ENCODE data around the gene DIAPH2. TPM values are rescaled to one million over a fixed set of nuclear protein-coding genes. Genes with fewer than 3 reads are reported as not detected.

The DIAPH2 gene
- total RNA-seq, 1 experiment from 2014 or later: 0.89 TPM

DNA sequence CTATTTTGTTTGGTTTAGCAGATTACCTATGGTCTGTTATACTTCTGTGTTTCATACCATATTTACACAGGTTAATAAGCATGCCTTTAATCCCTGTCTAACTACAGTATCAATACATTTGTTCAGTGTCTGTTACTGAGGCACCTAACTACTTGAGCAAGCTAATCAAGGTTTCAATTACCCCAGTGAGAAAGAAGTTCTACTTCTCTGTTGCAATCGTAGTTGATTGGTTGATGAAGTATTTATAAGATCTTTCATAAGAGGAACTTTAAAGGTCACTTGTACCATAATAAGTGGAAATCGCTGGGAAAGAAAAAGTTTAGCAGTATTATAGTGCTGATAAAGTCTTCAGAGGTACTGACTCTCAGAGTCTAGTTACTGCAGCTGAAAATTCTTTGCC lies 689.6 kb downstream of the DIAPH2 start:
- Histone ChIP-seq H2AFZ (ENCODE audit: low read length) (peak overlapping the region; percentile 30), H3K9me3 (ENCODE audit: low read length) (no peaks in the 10 kb centered on the region), H3K4me3 (ENCODE audit: low read length) (no peak overlapping the region), H3K9me2 (replicated peaks; ENCODE audit: insufficient read depth, low read length) (no peaks in the 10 kb centered on the region), H3K9ac (ENCODE audit: low read length) (0 out of 2 replicates have a peak overlapping the region, but pooled peaks have one; percentile 8), H3K4me2 (ENCODE audit: low read depth, low read length, poor library complexity, severe bottlenecking) (no peak overlapping the region), H3K4me1 (ENCODE audit: low read length) (peaks cover 68% of the 10 kb centered on the region), H4K20me1 (ENCODE audit: insufficient read depth, low read depth, low read length) (no peaks in the 10 kb centered on the region), H3K79me2 (ENCODE audit: low read length) (no peaks in the 10 kb centered on the region), H3K27ac (ENCODE audit: low read length) (peak overlapping the region; percentile 98), H3K36me3 (ENCODE audit: insufficient read depth, low read length) (no peaks in the 10 kb centered on the region), H3K27me3 (ENCODE audit: low read length) (no peaks in the 10 kb centered on the region)
- DNase-seq: no peak

DNA sequence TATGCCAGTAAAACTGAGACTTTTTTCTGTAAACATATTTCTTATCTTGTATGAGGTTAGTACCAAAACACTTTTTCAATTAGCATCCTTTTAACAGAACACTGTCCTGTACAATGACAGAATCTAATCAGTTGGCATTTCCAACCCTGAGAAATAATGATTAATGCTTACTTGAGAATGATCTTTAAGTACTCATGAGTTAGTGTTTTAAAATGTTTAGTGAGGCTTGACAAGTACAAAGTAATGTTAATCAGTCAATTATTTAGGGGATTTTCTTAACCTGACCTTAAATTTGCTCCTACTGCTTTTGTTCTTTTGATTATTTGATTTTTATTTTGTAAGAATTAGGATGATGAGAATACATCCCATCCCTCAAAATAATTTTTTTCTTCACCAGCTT lies 695.6 kb downstream of the DIAPH2 start:
- Histone ChIP-seq H3K27ac (ENCODE audit: low read length) (peak overlapping the region; percentile 54; the same call in 1 of the 2 replicates), H3K4me3 (ENCODE audit: low read length) (no peak overlapping the region), H3K9me2 (replicated peaks; ENCODE audit: insufficient read depth, low read length) (no peaks in the 10 kb centered on the region), H3K9me3 (ENCODE audit: low read length) (no peaks in the 10 kb centered on the region), H3K4me1 (ENCODE audit: low read length) (peaks cover 37% of the 10 kb centered on the region), H3K79me2 (ENCODE audit: low read length) (no peaks in the 10 kb centered on the region), H2AFZ (ENCODE audit: low read length) (peak overlapping the region; percentile 86), H3K9ac (ENCODE audit: low read length) (no peak overlapping the region), H4K20me1 (ENCODE audit: insufficient read depth, low read depth, low read length) (no peaks in the 10 kb centered on the region), H3K27me3 (ENCODE audit: low read length) (no peaks in the 10 kb centered on the region), H3K4me2 (ENCODE audit: low read depth, low read length, poor library complexity, severe bottlenecking) (peak overlapping the region; percentile 6), H3K36me3 (ENCODE audit: insufficient read depth, low read length) (no peaks in the 10 kb centered on the region)
- no peak for DNase-seq

DNA sequence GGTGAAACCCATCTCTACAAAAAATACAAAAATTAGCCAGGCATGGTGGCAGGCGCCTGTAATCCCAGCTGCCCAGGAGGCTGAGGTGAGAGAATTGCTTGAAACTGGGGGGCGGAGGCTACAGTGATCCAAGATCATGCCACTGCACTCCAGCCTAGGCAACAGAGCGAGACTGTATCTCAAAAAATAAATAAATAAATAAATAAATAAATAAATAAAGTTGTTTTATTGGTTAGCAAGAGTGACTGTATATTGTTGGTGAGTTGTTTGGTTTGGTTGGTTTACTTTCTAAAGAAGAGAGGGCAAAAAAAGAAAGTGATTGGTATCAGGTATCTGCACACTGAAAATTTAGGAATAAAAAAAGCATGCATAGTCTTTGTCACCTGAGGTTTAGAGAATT lies 700.0 kb downstream of the DIAPH2 start:
- H3K9ac ChIP-seq (ENCODE audit: low read length): no peak overlapping the region
- no peaks in the 10 kb centered on the region for H3K27me3 ChIP-seq (ENCODE audit: low read length)
- H2AFZ ChIP-seq (ENCODE audit: low read length): no peak overlapping the region
- DNase-seq: no peak
- H3K4me2 ChIP-seq (ENCODE audit: low read depth, low read length, poor library complexity, severe bottlenecking): no peak overlapping the region
- no peak overlapping the region for H3K4me3 ChIP-seq (ENCODE audit: low read length)
- no peaks in the 10 kb centered on the region for H3K9me2 ChIP-seq (replicated peaks; ENCODE audit: insufficient read depth, low read length)
- H3K27ac ChIP-seq (ENCODE audit: low read length): no peak overlapping the region
- H3K9me3 ChIP-seq (ENCODE audit: low read length): no peaks in the 10 kb centered on the region; the same call in 1 of the 2 replicates
- H3K4me1 ChIP-seq (ENCODE audit: low read length): peaks cover 19% of the 10 kb centered on the region
- no peaks in the 10 kb centered on the region for H3K79me2 ChIP-seq (ENCODE audit: low read length)
- no peaks in the 10 kb centered on the region for H3K36me3 ChIP-seq (ENCODE audit: insufficient read depth, low read length)
- no peaks in the 10 kb centered on the region for H4K20me1 ChIP-seq (ENCODE audit: insufficient read depth, low read depth, low read length)

DNA sequence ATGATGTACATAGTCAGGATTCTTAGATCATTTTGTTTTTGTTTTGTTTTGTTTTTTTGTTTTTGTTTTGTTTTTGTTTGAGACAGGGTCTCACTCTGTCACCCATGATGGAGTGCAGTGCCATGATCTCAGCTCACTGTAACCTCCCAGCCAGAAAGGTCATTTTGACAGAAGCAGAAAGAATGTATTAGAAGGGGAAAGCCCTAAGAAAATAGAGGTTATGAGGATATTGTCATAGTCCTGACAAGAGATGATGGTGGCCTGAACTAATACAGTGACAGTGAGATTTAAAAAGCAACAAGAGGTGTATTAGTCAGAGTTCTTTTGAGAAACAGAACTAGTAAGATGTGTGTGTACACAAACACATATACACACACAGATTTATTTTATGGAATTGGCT lies 702.4 kb downstream of the DIAPH2 start:
- no peak for DNase-seq
- no peak overlapping the region for H3K4me3 ChIP-seq (ENCODE audit: low read length)
- H3K4me1 ChIP-seq (ENCODE audit: low read length): peaks cover 11% of the 10 kb centered on the region
- peak overlapping the region; percentile 80; the same call in 1 of the 2 replicates for H2AFZ ChIP-seq (ENCODE audit: low read length)
- no peak overlapping the region for H3K4me2 ChIP-seq (ENCODE audit: low read depth, low read length, poor library complexity, severe bottlenecking)
- no peaks in the 10 kb centered on the region for H4K20me1 ChIP-seq (ENCODE audit: insufficient read depth, low read depth, low read length)
- no peaks in the 10 kb centered on the region; the same call in 1 of the 2 replicates for H3K9me3 ChIP-seq (ENCODE audit: low read length)
- H3K79me2 ChIP-seq (ENCODE audit: low read length): no peaks in the 10 kb centered on the region
- H3K9me2 ChIP-seq (replicated peaks; ENCODE audit: insufficient read depth, low read length): no peaks in the 10 kb centered on the region
- H3K9ac ChIP-seq (ENCODE audit: low read length): no peak overlapping the region
- no peak overlapping the region for H3K27ac ChIP-seq (ENCODE audit: low read length)
- no peaks in the 10 kb centered on the region for H3K27me3 ChIP-seq (ENCODE audit: low read length)
- H3K36me3 ChIP-seq (ENCODE audit: insufficient read depth, low read length): no peaks in the 10 kb centered on the region

GRCh38 chrX:97389761-97390192 lies 705.1 kb downstream of the DIAPH2 start:
- Histone ChIP-seq H3K36me3 (ENCODE audit: insufficient read depth, low read length) (no peaks in the 10 kb centered on the region), H3K9me3 (ENCODE audit: low read length) (no peaks in the 10 kb centered on the region; the same call in 1 of the 2 replicates), H2AFZ (ENCODE audit: low read length) (no peak overlapping the region), H3K27ac (ENCODE audit: low read length) (no peak overlapping the region), H3K79me2 (ENCODE audit: low read length) (no peaks in the 10 kb centered on the region), H3K9ac (ENCODE audit: low read length) (no peak overlapping the region), H3K9me2 (replicated peaks; ENCODE audit: insufficient read depth, low read length) (no peaks in the 10 kb centered on the region), H3K4me1 (ENCODE audit: low read length) (peaks cover 16% of the 10 kb centered on the region), H3K4me3 (ENCODE audit: low read length) (no peak overlapping the region), H4K20me1 (ENCODE audit: insufficient read depth, low read depth, low read length) (no peaks in the 10 kb centered on the region), H3K27me3 (ENCODE audit: low read length) (no peaks in the 10 kb centered on the region), H3K4me2 (ENCODE audit: low read depth, low read length, poor library complexity, severe bottlenecking) (no peak overlapping the region)
- no peak for DNase-seq

DNA sequence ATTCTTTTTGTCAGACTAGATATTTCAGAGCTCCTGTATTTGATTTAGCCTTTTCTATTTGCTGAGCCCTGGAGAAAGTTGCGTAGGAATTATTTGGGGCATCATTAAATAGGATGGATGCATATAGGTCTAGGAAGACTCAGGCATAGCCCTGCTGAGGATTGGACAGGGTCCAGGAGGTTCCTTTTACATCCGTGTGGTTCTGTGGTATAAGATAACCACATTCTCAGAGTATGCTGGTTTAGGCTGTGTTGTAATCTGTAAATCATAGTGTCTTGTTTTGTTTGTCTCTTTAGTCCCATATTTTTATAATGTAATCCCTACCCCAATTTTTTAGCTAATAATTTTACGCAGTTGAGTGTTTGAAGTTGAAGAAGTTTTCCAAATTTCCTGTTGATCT lies 712.7 kb downstream of the DIAPH2 start:
- Histone ChIP-seq H4K20me1 (ENCODE audit: insufficient read depth, low read depth, low read length) (no peaks in the 10 kb centered on the region), H3K9ac (ENCODE audit: low read length) (no peak overlapping the region), H3K27me3 (ENCODE audit: low read length) (no peaks in the 10 kb centered on the region), H3K9me3 (ENCODE audit: low read length) (no peaks in the 10 kb centered on the region), H3K36me3 (ENCODE audit: insufficient read depth, low read length) (no peaks in the 10 kb centered on the region), H3K9me2 (replicated peaks; ENCODE audit: insufficient read depth, low read length) (no peaks in the 10 kb centered on the region), H3K79me2 (ENCODE audit: low read length) (no peaks in the 10 kb centered on the region), H3K4me2 (ENCODE audit: low read depth, low read length, poor library complexity, severe bottlenecking) (peak overlapping the region; percentile 14), H2AFZ (ENCODE audit: low read length) (0 out of 2 replicates have a peak overlapping the region, but pooled peaks have one; percentile 23), H3K27ac (ENCODE audit: low read length) (peak overlapping the region; percentile 82), H3K4me1 (ENCODE audit: low read length) (peaks cover 83% of the 10 kb centered on the region), H3K4me3 (ENCODE audit: low read length) (no peak overlapping the region)
- DNase-seq: no peak

DNA sequence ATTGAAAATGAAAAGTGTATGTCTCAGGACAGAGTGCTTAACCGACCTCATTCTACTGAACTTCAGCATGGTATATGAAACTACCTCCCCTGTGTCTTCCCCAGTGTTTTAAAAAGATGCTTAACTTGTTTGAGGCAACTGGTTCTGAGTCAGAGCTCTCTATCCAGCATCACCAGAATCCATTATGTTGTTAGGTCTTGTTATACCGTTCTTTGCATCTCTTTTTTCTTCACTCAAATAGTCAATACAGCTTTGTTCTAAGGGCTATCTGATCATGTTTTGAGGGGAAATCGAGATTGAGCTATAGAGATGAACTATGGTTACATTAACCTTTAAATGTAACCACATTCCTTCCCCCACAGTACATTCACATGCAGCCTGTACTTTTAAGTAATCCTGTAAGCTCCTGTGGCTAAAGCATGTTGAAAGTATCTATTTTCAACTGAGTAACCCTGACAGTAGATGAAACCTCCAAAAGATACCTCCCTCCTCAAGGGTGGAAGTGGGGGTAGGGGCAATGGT lies 713.4 kb downstream of the DIAPH2 start:
- no peaks in the 10 kb centered on the region for H3K79me2 ChIP-seq (ENCODE audit: low read length)
- H3K9me3 ChIP-seq (ENCODE audit: low read length): no peaks in the 10 kb centered on the region
- peak overlapping the region; percentile 82 for H3K27ac ChIP-seq (ENCODE audit: low read length)
- H3K9ac ChIP-seq (ENCODE audit: low read length): peak overlapping the region; percentile 25; the same call in 1 of the 2 replicates
- no peak overlapping the region for H3K4me3 ChIP-seq (ENCODE audit: low read length)
- no peaks in the 10 kb centered on the region for H4K20me1 ChIP-seq (ENCODE audit: insufficient read depth, low read depth, low read length)
- DNase-seq: peak; percentile 59
- no peaks in the 10 kb centered on the region for H3K27me3 ChIP-seq (ENCODE audit: low read length)
- H3K4me2 ChIP-seq (ENCODE audit: low read depth, low read length, poor library complexity, severe bottlenecking): peak overlapping the region; percentile 14
- H3K9me2 ChIP-seq (replicated peaks; ENCODE audit: insufficient read depth, low read length): no peaks in the 10 kb centered on the region
- peak overlapping the region; percentile 40; the same call in 1 of the 2 replicates for H2AFZ ChIP-seq (ENCODE audit: low read length)
- peaks cover 85% of the 10 kb centered on the region for H3K4me1 ChIP-seq (ENCODE audit: low read length)
- no peaks in the 10 kb centered on the region for H3K36me3 ChIP-seq (ENCODE audit: insufficient read depth, low read length)

DNA sequence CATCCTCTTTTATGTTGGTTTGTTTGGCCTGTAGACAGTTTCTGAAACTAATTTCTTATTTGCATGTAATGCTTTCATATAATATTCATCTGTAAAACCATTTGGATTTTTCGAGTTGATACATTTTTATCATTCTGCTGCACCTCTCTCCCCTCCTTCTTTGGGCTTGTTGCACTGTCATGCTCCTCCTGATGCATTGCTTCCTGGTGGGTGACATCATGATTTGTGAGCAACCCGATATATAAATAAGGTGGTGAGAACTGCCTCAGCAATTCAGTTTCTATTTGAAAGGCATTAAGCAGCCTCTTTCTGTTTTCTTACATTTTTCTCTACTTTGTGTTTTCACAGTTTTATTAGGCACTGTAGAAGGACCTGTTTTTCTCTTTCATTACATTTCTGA lies 714.8 kb downstream of the DIAPH2 start:
- Histone ChIP-seq H4K20me1 (ENCODE audit: insufficient read depth, low read depth, low read length) (no peaks in the 10 kb centered on the region), H3K4me2 (ENCODE audit: low read depth, low read length, poor library complexity, severe bottlenecking) (peak overlapping the region; percentile 44), H3K9ac (ENCODE audit: low read length) (no peak overlapping the region; the same call in 1 of the 2 replicates), H3K4me3 (ENCODE audit: low read length) (no peak overlapping the region), H3K79me2 (ENCODE audit: low read length) (no peaks in the 10 kb centered on the region), H3K9me3 (ENCODE audit: low read length) (no peaks in the 10 kb centered on the region), H3K27me3 (ENCODE audit: low read length) (no peaks in the 10 kb centered on the region), H3K9me2 (replicated peaks; ENCODE audit: insufficient read depth, low read length) (no peaks in the 10 kb centered on the region), H3K4me1 (ENCODE audit: low read length) (peaks cover 81% of the 10 kb centered on the region), H3K36me3 (ENCODE audit: insufficient read depth, low read length) (no peaks in the 10 kb centered on the region), H2AFZ (ENCODE audit: low read length) (peak overlapping the region; percentile 22; the same call in 1 of the 2 replicates), H3K27ac (ENCODE audit: low read length) (peak overlapping the region; percentile 82)
- peak; percentile 72 for DNase-seq
